SW 1271 (cell line): ENCODE measurements around the gene COL11A2.

Experiments used
- DNase-seq, 2 experiments: peaks; one replicate each; lab custom pipeline; 2025; lab: John Stamatoyannopoulos, UW

COL11A2 gene

DNA sequence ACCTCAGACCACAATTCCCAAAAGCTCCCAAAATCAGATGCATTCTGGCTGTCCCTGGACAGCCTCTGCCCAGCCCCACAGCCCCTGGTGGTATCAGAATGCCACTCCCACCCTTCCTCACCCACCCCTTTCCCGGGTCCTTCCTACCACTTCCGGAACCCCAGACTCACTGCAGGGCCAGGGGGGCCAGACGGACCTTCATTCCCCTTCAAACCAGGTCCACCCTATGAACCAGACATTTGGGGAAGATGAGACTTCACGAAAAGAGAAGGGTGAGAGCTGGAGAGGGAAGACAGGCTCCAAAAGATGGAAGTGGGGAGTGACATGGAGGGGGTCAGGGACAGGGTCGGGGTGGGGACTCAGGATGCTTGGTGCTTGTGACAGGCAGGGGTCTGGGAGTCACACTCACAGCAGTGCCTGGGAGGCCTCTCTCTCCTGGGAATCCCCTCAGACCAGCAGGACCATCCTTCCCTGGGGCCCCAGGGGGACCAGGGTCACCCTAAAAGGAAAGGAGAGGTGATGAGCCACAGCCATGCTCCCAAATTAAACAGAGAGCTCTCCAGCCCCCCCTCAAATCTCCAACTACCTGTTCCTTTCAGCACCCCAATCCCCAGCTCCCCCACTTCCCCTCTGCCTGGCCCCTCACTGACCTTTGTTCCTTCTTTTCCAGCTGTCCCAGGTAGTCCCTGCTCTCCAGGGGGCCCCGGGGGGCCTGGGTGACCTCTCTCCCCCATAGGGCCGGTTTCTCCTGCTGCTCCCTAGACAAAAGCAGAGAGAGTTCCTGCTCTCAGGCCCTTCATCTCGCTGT lies 20.2 kb downstream of the COL11A2 start:
- DNase-seq: no peak

DNA sequence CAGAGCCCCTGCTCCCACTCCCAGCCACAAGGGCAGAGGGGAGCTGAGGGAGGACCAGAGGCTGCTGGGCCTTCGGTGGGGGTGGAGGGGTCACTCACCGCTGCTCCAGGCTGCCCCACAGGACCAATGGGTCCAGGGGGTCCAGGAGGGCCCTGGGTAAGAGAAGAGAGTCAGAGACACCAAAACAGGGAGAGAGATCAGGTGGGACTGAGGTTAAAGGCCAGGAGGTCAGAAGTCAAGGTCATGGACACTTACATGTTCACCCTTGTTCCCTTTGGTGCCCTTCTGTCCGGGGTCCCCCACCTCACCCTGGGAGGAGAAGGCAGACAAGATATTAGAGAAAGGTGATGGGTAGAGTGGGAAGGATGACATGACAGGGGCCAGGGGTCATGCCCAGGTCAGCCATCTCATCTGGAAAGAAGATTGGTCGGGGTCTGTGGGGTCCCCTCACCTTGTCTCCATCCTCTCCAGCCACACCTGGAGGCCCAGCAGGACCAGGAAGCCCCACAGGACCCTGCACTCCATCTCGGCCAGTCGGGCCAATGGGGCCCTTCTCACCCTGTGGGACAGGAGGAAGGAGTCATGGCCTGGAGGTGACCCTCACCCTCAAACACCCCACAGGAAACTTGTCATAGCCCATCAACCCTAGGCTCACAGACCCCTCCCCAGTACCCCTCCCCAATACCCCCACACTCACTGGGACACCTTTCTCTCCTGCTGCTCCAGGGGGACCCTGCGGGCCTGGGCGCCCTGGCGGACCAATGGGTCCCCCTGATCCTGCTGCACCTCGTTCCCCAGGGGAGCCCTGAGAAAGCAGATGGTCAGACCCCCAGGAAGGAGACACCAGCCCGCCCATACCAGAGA lies 21.0 kb downstream of the COL11A2 start:
- no peak for DNase-seq

DNA sequence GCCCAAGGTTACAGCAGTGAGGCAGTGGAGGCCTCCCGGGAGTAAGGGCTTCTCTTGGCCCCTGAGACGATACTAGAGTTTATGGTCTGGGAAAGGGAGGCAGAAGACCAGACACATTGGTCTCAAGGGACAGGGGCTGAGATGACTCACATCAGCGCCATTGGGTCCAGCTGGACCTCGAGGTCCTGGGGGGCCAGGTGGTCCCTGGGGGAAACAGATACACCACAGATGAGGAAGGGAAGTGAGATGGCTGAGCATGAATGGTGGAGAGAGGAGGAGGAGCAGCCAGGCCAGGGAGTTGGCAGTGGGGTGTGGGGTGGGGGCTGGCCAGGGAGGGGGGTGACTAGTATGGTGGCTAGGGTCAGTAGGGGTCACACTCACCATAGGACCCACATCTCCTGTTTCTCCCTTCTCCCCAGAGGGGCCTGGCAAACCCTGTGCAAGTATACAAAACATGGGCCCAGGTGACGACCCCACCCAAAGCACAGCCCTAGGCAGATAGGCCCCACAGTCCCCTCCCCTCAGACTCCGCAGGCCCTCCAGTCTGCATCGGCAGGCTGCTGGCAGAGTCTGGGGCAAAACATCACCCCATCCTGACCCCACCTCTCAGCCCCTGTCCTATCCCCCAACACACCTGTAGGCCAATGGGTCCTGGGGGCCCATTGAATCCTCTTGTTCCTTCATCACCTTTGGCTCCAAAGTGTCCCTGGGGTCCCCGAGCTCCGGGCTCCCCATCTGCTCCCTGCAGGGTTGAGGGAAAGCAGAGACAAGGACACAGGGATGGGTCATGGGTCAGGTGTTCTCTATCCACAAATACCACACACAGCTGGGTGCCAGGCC lies 21.9 kb downstream of the COL11A2 start:
- no peak for DNase-seq

DNA sequence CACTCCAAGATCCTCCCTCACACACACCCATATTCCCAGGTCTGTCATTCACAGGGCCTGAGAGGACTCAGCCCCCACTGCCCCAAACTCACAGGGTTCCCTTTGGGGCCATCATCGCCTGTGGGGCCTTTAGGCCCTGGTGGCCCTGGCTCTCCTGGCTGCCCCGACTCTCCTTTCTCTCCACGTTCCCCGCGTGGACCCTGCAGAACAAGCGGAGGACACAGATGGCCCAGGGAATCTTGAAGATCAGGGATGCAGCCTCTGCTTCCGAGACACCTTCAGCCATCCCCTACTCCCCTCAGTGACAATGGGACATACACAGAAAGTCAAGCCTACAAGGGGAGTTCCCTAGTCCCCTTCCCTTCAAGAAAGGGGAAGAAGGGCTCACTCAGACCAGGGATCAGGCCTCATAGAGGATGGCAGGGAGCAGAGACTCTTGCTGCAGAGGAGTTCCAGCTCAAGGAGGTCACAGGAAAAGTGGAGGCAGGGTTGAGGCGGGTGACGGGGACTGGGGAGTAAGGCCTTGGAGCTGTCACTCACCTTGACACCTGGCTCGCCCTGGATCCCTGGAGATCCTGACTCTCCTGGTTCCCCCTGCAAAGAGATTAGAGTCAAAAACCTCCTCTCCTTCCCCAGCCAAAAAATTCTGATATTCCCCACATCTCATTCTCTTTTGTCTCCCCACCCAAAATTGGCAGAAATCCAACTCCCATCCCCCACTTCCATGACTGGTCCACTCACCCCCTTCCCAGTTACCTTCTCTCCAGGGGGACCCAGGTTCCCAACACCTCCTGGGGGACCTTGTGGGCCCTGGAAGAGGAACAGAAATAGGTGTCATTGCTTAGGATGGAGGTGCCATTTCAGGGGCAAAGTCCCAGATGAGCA lies 22.7 kb downstream of the COL11A2 start:
- DNase-seq: no peak

DNA sequence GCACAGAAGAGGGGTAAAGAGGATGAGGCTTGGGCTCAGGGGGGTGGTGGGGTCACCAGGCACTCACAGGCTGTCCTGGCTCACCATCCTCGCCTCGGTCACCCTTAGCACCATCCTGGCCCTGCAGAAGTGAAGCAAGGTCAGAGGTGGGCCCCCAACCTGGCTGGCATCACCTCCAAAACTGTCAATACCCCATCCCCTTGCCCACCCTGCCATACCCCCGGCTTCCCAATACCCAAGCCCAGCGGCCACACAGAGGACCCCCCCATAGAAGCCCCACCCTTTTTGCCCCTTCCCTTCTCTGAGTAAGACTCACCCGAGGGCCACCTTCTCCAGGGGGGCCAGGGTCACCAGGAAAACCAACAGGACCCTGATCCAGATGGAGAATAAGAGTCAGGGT lies 23.6 kb downstream of the COL11A2 start:
- no peak for DNase-seq

DNA sequence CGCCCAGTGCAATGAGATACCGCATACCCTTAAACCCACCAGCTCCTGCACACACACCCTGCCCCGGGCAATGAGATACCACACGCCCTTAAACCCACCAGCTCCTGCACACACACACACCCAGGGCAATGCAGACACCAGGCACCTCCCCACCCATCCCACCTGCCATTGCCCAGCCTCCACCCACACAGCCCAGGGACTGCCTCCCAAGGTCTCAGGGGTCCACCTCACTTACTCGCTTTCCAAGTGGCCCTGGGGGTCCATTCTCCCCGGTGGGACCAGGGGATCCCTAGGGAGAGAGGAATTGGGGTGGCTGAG lies 24.0 kb downstream of the COL11A2 start:
- DNase-seq: no peak

DNA sequence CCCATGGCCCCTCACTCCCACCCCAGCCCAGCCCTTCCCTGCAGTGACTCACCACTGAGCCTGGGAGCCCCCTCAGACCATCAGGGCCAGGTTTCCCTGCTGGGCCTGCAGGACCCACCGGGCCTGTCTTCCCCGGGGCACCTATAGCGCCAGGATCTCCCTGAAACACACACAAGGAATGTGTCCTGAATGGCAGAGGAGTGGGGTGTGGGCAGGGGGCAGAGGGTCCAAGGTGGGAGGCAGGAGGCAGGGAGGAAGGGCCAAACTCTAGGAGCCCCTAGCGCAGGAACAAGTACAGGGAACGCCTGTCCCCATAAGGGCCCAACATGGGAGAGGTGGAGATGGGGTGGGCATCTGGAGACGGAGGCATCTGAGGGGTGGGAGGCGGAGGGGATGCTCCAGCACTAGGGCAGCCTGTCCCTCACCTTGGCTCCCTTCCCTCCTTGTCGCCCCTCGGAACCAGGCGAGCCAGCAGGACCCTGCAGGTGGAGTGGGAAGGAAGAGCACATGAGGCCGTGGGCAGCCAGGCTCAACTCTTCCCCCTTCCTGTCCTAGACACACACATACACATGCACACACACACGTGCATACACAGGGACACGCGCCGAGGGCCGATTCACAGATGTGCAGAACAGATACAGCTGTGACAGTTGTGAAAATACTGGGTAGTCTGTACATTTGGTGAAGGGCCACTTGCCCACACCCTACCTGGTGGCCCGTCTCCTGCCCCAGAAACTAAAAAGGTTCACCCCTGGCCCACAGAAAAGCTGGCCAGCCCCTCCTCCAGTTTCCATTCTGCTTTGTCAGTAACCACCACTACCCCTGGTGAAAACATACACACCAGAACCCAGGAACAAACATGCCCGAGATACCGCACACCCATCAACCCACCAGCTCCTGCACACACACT lies 24.6 kb downstream of the COL11A2 start:
- DNase-seq: no peak

DNA sequence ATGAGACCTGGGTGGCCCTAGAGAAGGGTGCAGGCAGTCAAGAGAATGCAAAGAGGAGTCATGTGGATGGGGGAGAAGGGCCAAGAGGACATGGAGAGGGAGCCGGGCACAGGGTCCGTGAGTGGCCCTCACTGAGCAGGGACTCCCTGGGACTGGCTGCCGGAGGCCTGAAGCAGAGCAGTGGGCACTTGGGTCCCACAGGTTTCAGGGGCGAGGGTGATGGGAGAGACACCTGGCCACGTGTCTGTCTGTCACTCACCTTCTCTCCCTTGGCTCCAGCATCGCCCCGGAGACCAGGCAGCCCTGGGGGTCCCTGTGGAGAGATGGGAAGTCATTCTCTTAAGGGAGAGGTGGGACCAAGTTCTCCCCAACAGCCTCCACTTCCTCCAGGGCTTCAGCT lies 25.5 kb downstream of the COL11A2 start:
- DNase-seq: no peak

DNA sequence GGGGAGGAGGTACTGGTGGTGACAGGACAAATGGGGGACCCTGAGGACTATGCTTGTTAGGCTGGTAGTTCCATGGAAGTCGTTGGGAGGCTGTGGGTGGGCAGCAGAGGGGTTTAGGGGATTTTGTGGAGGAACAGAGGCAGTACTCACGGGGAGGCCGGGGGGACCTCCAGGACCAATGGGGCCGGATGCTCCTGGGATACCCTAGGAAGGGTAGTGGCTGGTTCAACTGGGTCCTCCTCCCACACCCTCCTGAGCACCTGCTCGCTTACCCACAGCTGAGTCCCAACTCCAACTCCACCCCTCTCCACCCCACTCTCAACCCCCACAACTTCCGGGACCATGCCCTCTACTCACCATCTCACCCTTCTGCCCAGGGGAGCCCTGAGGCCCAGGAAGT lies 25.9 kb downstream of the COL11A2 start:
- no peak for DNase-seq

DNA sequence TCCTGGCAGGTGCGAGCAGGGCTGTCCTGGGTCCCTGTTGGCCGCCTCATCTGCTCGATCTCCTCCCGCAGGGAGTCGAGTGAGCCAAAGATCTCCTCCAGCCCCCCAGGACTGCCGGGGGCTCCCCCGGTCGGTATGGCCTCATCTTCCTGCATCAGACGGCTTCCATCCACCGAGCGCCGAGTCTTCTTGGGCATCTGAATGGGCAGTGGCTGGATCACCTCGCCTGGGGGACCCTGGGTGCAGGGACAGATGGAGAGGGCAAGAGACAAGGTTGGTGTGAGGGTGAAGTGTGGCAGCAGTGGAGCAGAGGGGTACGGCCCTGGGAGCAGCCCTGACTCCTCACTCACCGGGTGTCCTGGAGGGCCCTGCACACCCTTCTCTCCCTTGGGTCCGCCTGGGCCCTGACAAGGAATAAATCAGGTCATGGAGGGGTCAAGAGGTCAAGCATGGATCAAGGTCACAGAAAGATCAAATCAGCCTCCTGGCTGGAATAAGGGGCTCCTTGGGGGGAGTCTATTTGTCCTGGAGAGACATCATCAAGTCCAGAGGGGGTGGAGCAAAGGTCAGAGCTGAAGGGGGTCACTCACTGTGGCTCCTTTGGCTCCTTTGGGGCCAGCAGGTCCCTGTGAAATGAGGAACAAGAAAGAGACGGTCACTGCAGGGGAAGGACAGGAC lies 26.5 kb downstream of the COL11A2 start:
- no peak for DNase-seq

DNA sequence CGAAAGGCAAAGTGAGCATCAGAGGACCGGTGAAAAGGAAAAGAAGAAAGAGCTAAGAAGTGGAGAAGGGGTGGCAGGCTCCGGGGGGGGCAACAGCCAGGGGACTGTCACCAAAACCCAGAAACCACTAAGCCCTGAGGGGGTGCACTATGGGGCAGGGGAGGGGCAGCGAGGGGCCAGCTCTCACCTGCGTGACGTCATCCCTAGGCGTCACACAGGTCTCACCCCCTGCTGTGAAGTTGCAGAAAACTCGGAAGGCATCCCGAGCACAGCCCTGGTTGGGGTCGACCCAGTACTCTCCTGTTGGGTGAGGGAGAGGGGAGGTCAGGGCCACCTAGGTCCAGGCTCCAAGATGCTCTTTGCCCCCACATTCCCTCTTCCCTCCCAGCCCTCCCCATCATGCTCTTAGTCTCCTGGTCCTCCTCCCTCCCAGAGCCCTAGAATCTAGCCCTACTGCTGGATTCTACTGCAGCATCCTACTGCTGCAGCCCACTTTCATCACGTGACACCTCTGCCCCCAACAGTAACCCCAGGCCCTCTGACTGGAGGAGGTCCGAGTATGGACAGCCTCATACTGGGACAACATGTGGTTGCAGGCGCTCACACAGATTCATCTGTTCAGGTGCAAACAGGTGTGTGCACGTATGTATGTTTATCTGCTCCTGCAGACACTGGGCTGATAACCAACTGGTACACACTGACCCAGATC lies 27.4 kb downstream of the COL11A2 start:
- DNase-seq: no peak

DNA sequence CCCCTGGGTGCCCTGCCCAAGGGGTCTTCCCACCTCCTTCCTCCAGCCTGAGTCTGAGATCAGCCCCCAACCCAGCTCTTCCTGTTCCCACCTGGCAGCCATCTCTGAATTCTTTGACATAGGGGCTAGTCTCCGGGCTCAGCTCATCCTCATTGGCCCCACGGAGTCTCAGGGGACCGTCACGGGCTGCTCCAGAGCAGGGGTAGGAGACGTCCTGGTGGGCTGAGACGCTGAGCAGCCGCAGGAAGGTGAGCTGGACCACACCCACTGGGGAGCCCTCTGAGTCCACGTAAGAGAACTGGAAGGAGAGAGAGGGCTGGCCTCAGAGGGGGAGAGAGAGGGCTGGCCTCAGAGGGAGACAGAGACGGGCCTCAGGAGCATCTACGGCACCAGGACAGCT lies 28.1 kb downstream of the COL11A2 start:
- no peak for DNase-seq

DNA sequence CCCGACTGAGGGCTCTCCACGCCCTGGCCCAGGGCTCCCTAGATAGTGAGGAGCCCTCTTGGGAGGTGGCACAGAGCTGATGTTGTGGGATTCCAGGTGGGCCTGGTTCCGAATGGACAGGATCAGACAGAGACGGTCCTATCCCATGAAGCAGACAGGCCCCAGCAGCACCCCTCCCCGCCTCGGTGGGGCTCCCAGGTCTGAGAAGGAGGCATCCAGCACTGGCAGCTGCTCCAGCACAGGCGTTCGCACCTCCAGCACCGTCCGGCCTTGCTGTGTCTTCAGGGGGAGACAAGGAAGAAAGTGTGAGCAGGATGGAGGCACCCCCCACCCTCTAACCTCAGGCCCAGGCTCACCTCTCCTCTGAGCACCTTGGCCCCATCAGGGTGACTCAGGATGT lies 28.7 kb downstream of the COL11A2 start:
- DNase-seq: no peak

DNA sequence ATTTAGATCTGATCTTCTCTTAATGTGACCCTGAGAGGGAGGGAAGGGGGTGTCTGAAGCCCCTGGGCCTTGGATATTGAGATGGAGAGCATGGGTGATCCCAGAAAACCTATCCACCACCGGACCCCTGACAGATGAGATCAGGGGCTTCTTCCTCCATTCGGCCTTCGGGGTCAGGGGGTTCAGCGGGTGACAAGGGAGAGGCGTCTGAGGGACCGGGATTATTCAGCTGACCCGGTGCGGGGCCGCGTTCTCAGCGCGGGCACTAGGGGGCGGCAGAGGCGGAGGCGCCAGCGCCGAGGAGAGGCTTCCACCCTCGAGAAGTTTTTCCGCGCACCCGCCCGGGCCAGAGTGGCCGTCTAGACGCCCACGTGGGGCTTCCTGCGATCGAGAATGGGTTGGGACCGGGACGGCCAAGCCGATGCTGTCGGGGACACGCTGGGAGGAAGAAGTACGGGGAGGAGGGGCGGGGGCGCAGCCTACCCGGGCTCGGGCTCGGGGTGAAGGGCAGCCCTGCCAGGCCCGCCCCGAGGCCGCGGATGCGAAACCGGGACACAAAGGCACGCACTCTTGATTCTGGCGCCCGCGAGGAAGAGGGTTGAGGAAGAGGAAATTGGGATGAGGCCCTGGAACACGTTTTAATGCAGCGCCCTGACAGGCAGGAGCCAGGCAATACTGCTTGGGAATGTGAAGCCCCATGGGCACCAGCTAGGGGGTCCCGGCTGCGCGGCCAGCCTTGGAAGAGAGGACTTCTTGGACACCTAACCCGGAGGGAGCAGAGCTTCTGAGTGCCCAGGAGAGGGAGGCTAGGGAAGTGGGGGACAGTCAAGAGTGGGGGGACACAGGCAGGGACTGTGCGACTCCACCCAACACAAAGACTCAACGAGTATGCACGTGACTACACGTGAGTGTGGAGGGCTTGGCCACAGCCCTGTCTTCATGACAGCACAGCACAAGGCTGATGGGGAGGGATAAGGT lies 30.6 kb downstream of the COL11A2 start:
- DNase-seq: peak in 1 of 2 experiments; percentile 52

DNA sequence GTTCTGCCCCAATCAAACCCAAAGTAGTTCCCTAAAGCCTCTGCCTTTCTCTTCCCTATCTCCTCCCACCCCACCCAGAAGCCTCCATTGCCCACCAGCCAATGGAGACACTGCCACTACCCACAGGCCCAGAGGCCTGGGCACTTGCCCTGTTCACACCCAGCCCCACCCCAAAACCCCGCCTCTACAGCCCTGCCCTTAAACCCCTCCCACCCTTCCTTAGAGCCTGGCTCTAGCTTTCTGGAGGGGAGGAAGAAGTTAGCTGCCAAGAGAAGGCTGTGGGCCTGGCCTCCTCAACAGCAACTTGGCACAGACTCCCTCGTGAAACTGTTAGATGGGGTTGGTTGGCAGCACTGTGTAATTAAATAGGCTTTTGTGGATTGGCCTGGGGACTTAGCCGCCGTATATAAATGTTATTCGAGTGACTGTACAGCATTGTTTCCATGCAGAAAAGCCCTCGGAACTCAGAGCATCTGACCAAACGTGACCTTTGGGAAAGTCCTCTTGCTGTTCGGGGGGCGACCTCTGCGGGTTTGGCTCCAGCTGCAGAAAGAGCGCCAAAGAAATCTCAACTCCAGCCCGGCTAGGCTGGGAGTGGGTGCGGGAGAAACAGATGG lies 31.4 kb downstream of the COL11A2 start:
- DNase-seq: peak in 1 of 2 experiments; percentile 51

DNA sequence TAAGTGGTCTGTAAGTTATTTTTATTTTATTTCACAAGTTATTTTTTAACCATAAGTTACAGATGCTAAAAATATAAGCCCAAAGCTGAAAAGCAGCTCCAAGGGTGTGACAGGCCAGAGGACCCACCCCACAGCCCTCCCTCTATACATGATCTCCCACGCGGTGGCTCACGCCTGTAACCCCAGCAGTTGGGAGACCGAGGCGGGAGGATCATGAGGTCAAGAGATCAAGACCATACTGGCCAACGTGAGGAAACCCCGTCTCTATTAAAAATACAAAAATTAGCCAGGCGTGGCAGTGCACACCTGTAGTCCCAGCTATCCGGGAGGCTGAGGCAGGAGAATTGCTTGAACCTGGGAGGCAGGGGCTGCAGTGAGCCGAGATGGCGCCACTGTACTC lies 32.2 kb downstream of the COL11A2 start:
- DNase-seq: no peak

DNA sequence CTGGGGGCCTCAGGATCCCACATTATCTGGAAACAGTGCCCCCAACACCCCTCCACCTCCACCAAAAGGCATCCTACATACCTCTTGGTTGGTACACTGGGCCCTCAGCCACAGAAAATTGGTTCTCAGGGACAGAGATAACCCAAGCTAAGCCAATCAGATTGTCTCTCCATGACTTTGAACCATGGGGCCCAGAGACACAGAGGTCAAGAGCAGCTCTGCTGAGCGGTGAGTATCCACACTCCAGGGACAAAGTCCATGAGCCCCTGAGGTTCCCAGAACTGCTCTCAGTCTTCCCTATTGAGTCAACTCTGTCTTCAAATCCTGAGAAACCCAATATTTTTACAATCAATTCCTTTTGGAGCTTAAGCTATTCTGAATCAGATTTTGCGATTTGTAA lies 35.3 kb downstream of the COL11A2 start:
- no peak for DNase-seq

DNA sequence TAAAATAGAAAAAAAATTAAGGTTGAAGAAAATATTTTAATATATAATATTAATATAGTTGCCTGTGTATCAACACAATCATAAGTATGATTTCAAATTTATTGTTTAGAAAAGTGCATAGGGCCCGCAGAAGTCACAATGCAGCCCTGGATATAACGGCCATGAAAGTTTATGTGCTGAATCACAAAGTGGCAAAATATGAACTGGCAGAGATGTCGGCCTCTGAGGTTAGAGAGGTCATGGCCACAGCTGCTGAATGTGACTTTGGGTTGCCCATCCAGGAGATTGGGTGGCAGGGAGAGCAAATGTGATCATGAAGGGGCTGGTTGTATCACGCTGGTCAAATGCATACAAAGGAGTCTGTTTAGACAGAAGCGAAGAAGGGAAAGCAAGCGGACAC lies 35.7 kb downstream of the COL11A2 start:
- DNase-seq: no peak
